Effector memory CD8-positive, alpha-beta T cell (primary cell): ENCODE results near the gene NNAT.
"Not testable (repeated sequence)": the region's sequence is repeated elsewhere in the genome, so short reads cannot be mapped to it uniquely, and the experiment has no call there.

Experiments
- ATAC-seq: fragments of 150-1000 bp; cut with Tn5 transposase; replicated peaks from 2 replicates; pipeline ENCODE4 v1.10.0; 2021; ENCODE audit warnings: mild to moderate bottlenecking, moderate library complexity
- DNase-seq, 3 experiments: peaks; one replicate each; pipeline ENCODE4 v3.0.0; 2021
- H3K27ac Mint-ChIP-seq, 2 donors: one replicate each; pipeline ENCODE4 v1.8.0; 2022; ENCODE audit warnings: mild to moderate bottlenecking in 2 of 2, mixed read lengths in 2 of 2, moderate library complexity in 2 of 2
- H3K27me3 Mint-ChIP-seq, 2 donors: one replicate each; pipeline ENCODE4 v1.8.0; 2022; ENCODE audit warnings: mixed read lengths in 2 of 2
- H3K36me3 Mint-ChIP-seq: one replicate; pipeline ENCODE4 v1.8.0; 2022; ENCODE audit warnings: mild to moderate bottlenecking, moderate library complexity, mixed read lengths; ENCODE audit not compliant: insufficient read depth
- H3K4me1 Mint-ChIP-seq, 2 donors: one replicate each; pipeline ENCODE4 v1.8.0; 2022; ENCODE audit warnings: low read depth in 2 of 2, mixed read lengths in 2 of 2
- H3K4me3 Mint-ChIP-seq, 2 donors: one replicate each; pipeline ENCODE4 v1.8.0; 2022; ENCODE audit warnings: mild to moderate bottlenecking in 2 of 2, mixed read lengths in 2 of 2, moderate library complexity in 2 of 2
- H3K9me3 Mint-ChIP-seq, 2 donors: one replicate each; pipeline ENCODE4 v1.8.0; 2022; ENCODE audit warnings: mixed read lengths in 2 of 2

The NNAT gene

GRCh38 chr20:37530696-37531095, 9.6 kb downstream of the NNAT start:
- peaks cover 26 to 28% of the 10 kb centered on the region in 2 donors for H3K4me1 Mint-ChIP-seq
- no peak overlapping the region for H3K4me3 Mint-ChIP-seq

GRCh38 chr20:37531856-37532255, 10.8 kb downstream of the NNAT start:
- no peak overlapping the region for H3K4me3 Mint-ChIP-seq
- ATAC-seq (no peak), DNase-seq (no peak)
- H3K27me3 Mint-ChIP-seq = peaks cover 0 to 19% of the 10 kb centered on the region in 2 donors
- peaks cover 15% of the 10 kb centered on the region for H3K36me3 Mint-ChIP-seq
- no peaks in the 10 kb centered on the region for H3K9me3 Mint-ChIP-seq
- peaks cover 15 to 16% of the 10 kb centered on the region in 2 donors for H3K4me1 Mint-ChIP-seq
- H3K27ac Mint-ChIP-seq = no peak overlapping the region

More at GRCh38 chr20:37530696-37531095, 9.6 kb downstream of the NNAT start:
- Mint-ChIP-seq H3K9me3 (no peaks in the 10 kb centered on the region), H3K27me3 (peaks cover 0 to 13% of the 10 kb centered on the region in 2 donors), H3K27ac (no peak overlapping the region), H3K36me3 (peaks cover 18% of the 10 kb centered on the region)
- DNase-seq (no peak), ATAC-seq (no peak)

DNA sequence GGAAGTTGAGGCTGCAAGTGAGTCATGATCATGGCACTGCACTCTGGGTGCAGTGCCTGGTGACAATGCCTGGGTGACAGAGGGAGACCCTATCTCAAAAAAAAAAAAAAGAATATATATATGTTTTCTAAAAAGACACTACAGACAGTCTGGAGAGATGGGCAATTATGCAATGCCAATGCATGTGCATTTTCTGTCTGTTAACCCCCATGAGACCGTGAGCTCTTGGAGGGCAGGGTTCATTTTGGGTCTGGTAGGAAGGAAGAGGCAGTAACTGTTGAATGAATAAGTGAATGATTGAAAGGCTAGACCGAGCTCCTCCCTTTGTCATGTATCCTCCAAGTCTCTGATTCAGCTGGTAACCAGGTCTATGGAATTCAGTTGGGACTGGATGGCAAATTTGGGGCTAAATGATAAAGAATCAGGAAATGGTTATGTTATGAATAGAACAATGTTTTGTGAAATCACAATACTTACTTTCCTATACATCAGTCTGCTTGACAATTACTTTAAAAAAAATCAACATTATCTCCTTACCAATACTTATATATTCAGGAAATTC, 12.2 kb downstream of the NNAT start:
- ATAC-seq = no peak
- Mint-ChIP-seq H3K36me3 (peaks cover 4% of the 10 kb centered on the region), H3K4me3 (no peak overlapping the region), H3K27me3 (peaks cover 0 to 30% of the 10 kb centered on the region in 2 donors), H3K9me3 (no peaks in the 10 kb centered on the region), H3K4me1 (peaks cover 9 to 10% of the 10 kb centered on the region in 2 donors), H3K27ac (no peak overlapping the region)
- no peak for DNase-seq

DNA sequence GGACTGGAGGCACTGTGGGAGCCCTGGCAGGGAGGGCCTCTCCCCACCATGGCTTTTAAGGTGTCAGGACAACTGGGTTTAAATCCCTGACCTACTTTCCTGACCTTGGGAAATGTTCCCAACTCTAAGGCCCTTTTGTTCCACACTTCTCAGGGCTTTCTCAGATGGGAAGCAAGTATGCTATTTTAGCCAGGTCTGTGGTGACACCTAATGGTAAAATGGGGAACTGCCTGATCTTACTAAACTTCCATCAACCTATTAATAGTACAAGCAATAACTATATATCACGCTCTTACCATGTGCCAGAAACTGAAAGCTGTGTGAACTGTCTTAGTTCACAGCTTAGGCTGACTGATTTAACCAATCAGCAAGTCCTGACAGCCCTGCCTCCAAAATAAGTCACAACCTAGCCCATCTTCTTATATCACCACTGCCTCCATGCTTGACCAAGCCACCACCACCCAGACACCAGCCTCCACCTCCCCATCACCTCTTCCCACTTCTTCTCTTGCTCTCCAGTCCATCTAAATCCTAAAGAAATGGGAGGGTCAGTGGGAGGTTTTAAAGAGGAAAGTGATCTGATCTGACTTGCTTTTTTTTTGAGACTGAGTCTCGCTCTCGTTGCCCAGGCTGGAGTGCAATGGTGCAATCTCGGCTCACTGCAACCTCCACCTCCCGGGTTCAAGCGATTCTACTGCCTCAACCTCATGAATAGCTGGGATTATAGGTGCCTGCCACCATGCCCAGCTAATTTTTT, 13.5 kb downstream of the NNAT start:
- H3K27ac Mint-ChIP-seq = no peak overlapping the region
- peaks cover 0 to 38% of the 10 kb centered on the region in 2 donors for H3K27me3 Mint-ChIP-seq
- no peak overlapping the region for H3K4me3 Mint-ChIP-seq
- H3K36me3 Mint-ChIP-seq = no peaks in the 10 kb centered on the region
- DNase-seq = peak; percentile 61 to 72 (median 62)
- H3K4me1 Mint-ChIP-seq = peaks cover 4% of the 10 kb centered on the region in 2 donors
- peak; percentile 98 for ATAC-seq
- no peaks in the 10 kb centered on the region for H3K9me3 Mint-ChIP-seq

GRCh38 chr20:37535443-37536132, 14.5 kb downstream of the NNAT start:
- H3K36me3 Mint-ChIP-seq = no peaks in the 10 kb centered on the region
- H3K9me3 Mint-ChIP-seq = no peaks in the 10 kb centered on the region
- ATAC-seq (no peak), DNase-seq (no peak)
- H3K27me3 Mint-ChIP-seq = peaks cover 0 to 38% of the 10 kb centered on the region in 2 donors
- H3K27ac Mint-ChIP-seq = no peak overlapping the region
- H3K4me3 Mint-ChIP-seq = no peak overlapping the region
- H3K4me1 Mint-ChIP-seq = peaks cover 4% of the 10 kb centered on the region in 2 donors

DNA sequence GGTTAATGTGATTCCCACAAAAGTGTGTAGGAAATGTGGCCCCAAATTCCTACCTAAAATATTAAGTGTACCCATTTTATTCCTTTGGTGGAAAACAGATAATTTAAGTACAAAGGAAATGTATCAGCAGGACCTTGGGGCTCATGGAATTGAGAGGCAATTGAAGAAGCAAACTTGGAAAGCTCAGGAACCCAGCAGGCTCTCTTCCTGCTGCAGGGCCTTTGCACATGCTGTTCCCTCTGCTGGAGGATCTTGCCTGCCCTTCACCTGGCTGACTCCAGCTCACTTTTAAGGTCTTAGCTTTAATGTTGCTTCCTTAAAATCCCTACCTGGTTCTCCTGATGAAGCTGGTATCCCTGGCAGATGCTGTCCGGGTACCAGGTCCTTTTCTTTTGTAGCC, 16.5 kb downstream of the NNAT start:
- H3K36me3 Mint-ChIP-seq = no peaks in the 10 kb centered on the region
- H3K27me3 Mint-ChIP-seq = peaks cover 0 to 33% of the 10 kb centered on the region in 2 donors
- H3K27ac Mint-ChIP-seq = no peak overlapping the region
- peaks cover 4% of the 10 kb centered on the region in 2 donors for H3K4me1 Mint-ChIP-seq
- DNase-seq = no peak
- no peak for ATAC-seq
- no peaks in the 10 kb centered on the region for H3K9me3 Mint-ChIP-seq
- H3K4me3 Mint-ChIP-seq = no peak overlapping the region

- no peaks in the 10 kb centered on the region for H3K36me3 Mint-ChIP-seq
- DNase-seq (no peak), ATAC-seq (no peak)
- no peak overlapping the region for H3K4me3 Mint-ChIP-seq
- no peak overlapping the region for H3K27ac Mint-ChIP-seq
- H3K4me1 Mint-ChIP-seq = peaks cover 4% of the 10 kb centered on the region in 2 donors
- H3K9me3 Mint-ChIP-seq = no peaks in the 10 kb centered on the region
- H3K27me3 Mint-ChIP-seq = peaks cover 0 to 33% of the 10 kb centered on the region in 2 donors
Measured at GRCh38 chr20:37538003-37538402, 17.0 kb downstream of the NNAT start.

GRCh38 chr20:37539424-37539823, 18.4 kb downstream of the NNAT start:
- Mint-ChIP-seq H3K27me3 (peaks cover 0 to 33% of the 10 kb centered on the region in 2 donors), H3K9me3 (no peaks in the 10 kb centered on the region), H3K27ac (no peak overlapping the region), H3K4me3 (no peak overlapping the region), H3K36me3 (no peaks in the 10 kb centered on the region), H3K4me1 (peaks cover 4% of the 10 kb centered on the region in 2 donors)
- ATAC-seq (no peak), DNase-seq (no peak)

DNA sequence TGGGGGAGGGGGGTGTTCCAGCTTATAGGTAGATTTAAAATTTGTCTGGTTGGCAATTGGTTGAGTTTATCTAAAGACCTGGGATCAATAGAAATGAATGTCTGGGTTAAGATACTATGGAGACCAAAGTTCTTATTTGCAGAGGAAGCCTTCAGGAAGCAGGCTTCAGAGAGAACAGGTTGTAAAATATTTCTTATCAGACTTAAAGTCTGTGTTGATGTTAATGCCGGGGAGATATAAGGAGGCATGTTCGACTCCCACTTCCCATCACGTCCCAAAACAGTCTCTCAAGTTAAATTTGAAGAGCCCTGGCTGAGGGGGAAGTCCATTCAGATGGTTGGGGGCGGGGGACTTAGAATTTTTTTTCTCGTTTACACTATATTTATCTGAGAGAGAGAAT, 19.0 kb downstream of the NNAT start:
- ATAC-seq (no peak), DNase-seq (no peak)
- Mint-ChIP-seq H3K4me3 (no peak overlapping the region), H3K4me1 (no peaks in the 10 kb centered on the region), H3K36me3 (no peaks in the 10 kb centered on the region), H3K27me3 (peaks cover 0 to 33% of the 10 kb centered on the region in 2 donors), H3K9me3 (no peaks in the 10 kb centered on the region), H3K27ac (no peak overlapping the region)

GRCh38 chr20:37540838-37541237, 19.8 kb downstream of the NNAT start:
- not testable (repeated sequence) for H3K36me3 Mint-ChIP-seq, H3K4me3 Mint-ChIP-seq, H3K9me3 Mint-ChIP-seq, H3K27ac Mint-ChIP-seq, ATAC-seq, H3K4me1 Mint-ChIP-seq, DNase-seq
- peaks cover 0 to 38% of the 10 kb centered on the region in 2 donors for H3K27me3 Mint-ChIP-seq

GRCh38 chr20:37541326-37541725, 20.3 kb downstream of the NNAT start:
- H3K36me3 Mint-ChIP-seq = no peaks in the 10 kb centered on the region
- no peaks in the 10 kb centered on the region for H3K9me3 Mint-ChIP-seq
- H3K27ac Mint-ChIP-seq = no peak overlapping the region
- no peak overlapping the region for H3K4me3 Mint-ChIP-seq
- DNase-seq (no peak), ATAC-seq (no peak)
- H3K27me3 Mint-ChIP-seq = peaks cover 0 to 42% of the 10 kb centered on the region in 2 donors
- H3K4me1 Mint-ChIP-seq = no peaks in the 10 kb centered on the region

DNA sequence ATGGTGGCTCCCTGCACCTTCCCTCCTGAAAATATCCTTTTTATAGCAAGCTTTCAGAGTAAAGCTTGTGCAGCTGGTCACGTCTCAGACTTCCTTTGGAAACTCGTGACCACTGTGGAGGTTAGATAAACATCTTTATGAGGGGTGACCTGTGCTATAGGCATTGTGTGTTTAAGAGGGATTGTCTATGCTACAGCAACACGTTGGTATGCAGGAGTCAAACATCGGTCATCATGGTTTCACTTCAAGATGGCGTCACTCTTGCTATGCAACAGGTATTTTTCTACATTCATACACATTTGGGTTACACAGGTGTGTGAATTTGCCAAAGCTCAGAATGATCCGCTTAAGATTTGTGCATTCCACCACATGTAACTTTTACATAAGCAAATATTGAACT, 21.2 kb downstream of the NNAT start:
- Mint-ChIP-seq H3K9me3 (no peaks in the 10 kb centered on the region), H3K27me3 (peaks cover 0 to 35% of the 10 kb centered on the region in 2 donors), H3K4me1 (no peaks in the 10 kb centered on the region), H3K4me3 (no peak overlapping the region), H3K36me3 (no peaks in the 10 kb centered on the region), H3K27ac (no peak overlapping the region)
- no peak for DNase-seq
- no peak for ATAC-seq

- ATAC-seq (no peak), DNase-seq (no peak)
- Mint-ChIP-seq H3K9me3 (no peaks in the 10 kb centered on the region), H3K27me3 (peaks cover 0 to 22% of the 10 kb centered on the region in 2 donors), H3K27ac (no peak overlapping the region), H3K4me1 (no peaks in the 10 kb centered on the region), H3K36me3 (no peaks in the 10 kb centered on the region), H3K4me3 (no peak overlapping the region)
Measured at GRCh38 chr20:37543828-37544227, 22.8 kb downstream of the NNAT start.

GRCh38 chr20:37544386-37544785, 23.3 kb downstream of the NNAT start:
- no peak for ATAC-seq
- no peaks in the 10 kb centered on the region for H3K36me3 Mint-ChIP-seq
- H3K9me3 Mint-ChIP-seq = no peaks in the 10 kb centered on the region
- no peaks in the 10 kb centered on the region for H3K4me1 Mint-ChIP-seq
- no peak overlapping the region for H3K4me3 Mint-ChIP-seq
- peaks cover 0 to 21% of the 10 kb centered on the region in 2 donors for H3K27me3 Mint-ChIP-seq
- H3K27ac Mint-ChIP-seq = no peak overlapping the region
- no peak for DNase-seq
